SW 1271 (cell line): Measurements from ENCODE around the gene SUMF1.

Experiments
- DNase-seq, 2 experiments: peaks; one replicate each; lab custom pipeline; 2025; lab: John Stamatoyannopoulos, UW

Gene SUMF1

GRCh38 chr3:4413467-4413866, 53.6 kb downstream of the SUMF1 start:
- no peak for DNase-seq

GRCh38 chr3:4411833-4412232, 55.2 kb downstream of the SUMF1 start:
- DNase-seq, result no peak

- DNase-seq, result no peak
Measured at GRCh38 chr3:4411236-4411635, 55.8 kb downstream of the SUMF1 start.

GRCh38 chr3:4410606-4411005, 56.5 kb downstream of the SUMF1 start:
- DNase-seq, result no peak

GRCh38 chr3:4409971-4410573, 57.0 kb downstream of the SUMF1 start:
- DNase-seq, result no peak

- no peak for DNase-seq
Measured at GRCh38 chr3:4409415-4409814, 57.7 kb downstream of the SUMF1 start.

- DNase-seq, result no peak
Measured at GRCh38 chr3:4408958-4409357, 58.1 kb downstream of the SUMF1 start.

GRCh38 chr3:4407941-4408340, 59.1 kb downstream of the SUMF1 start:
- DNase-seq, result no peak

GRCh38 chr3:4406746-4407568, 60.1 kb downstream of the SUMF1 start:
- DNase-seq, result no peak

GRCh38 chr3:4404881-4405280, 62.2 kb downstream of the SUMF1 start:
- DNase-seq, result no peak

- no peak for DNase-seq
Measured at GRCh38 chr3:4401441-4401840, 65.6 kb downstream of the SUMF1 start.

GRCh38 chr3:4399476-4399875, 67.6 kb downstream of the SUMF1 start:
- DNase-seq, result no peak

GRCh38 chr3:4398941-4399245, 68.2 kb downstream of the SUMF1 start:
- no peak for DNase-seq

- DNase-seq, result no peak
Measured at GRCh38 chr3:4398120-4398940, 68.7 kb downstream of the SUMF1 start.

GRCh38 chr3:4397466-4397865, 69.6 kb downstream of the SUMF1 start:
- no peak for DNase-seq

- no peak for DNase-seq
Measured at GRCh38 chr3:4396542-4396941, 70.5 kb downstream of the SUMF1 start.

- no peak for DNase-seq
Measured at GRCh38 chr3:4396006-4396405, 71.1 kb downstream of the SUMF1 start.

- no peak for DNase-seq
Measured at GRCh38 chr3:4395448-4395847, 71.6 kb downstream of the SUMF1 start.

GRCh38 chr3:4394567-4394966, 72.5 kb downstream of the SUMF1 start:
- DNase-seq, result no peak

GRCh38 chr3:4394048-4394447, 73.0 kb downstream of the SUMF1 start:
- DNase-seq, result no peak

GRCh38 chr3:4392992-4393391, 74.1 kb downstream of the SUMF1 start:
- DNase-seq, result no peak

- no peak for DNase-seq
Measured at GRCh38 chr3:4387210-4388204, 79.6 kb downstream of the SUMF1 start.
